B cell (primary cell): ENCODE measurements around the gene ATG4D. TPM values are rescaled to one million over a fixed set of nuclear protein-coding genes. Genes with fewer than 3 reads are reported as not detected.

Experiments used
- ATAC-seq: fragments of 200-7000 bp; cut with Tn5 transposase; one replicate; pipeline ENCODE4 v1.10.0; 2021; ENCODE audit warnings: low read depth, mild to moderate bottlenecking, moderate number of reproducible peaks, moderate library complexity
- CTCF ChIA-PET: fragments of 350-600 bp; sonication (Branson Sonifier 250); formaldehyde crosslinking; loops from one replicate; lab custom pipeline; 2021; ENCODE audit warnings: antibody characterized with exemption, inconsistent platforms; lab: Charles Lee
- POLR2A ChIA-PET: fragments of 350-600 bp; sonication (Branson Sonifier 250); formaldehyde crosslinking; loops from one replicate; lab custom pipeline; 2021; ENCODE audit warnings: antibody characterized with exemption; lab: Charles Lee
- DNase-seq: peaks from one replicate; pipeline ENCODE4 v3.0.0; 2013
- H2AFZ ChIP-seq: 2 replicates; pipeline ENCODE4 v1.6.1; 2012; ENCODE audit warnings: mild to moderate bottlenecking, low read depth, low read length; ENCODE audit not compliant: insufficient read depth, poor library complexity, severe bottlenecking
- H3K27ac ChIP-seq, 2 donors: 1 replicate in 1 of 2; 2 replicates in 1 of 2; pipeline ENCODE4 v1.5.1; 2012 to 2013; ENCODE audit warnings: low read length in 2 of 2, mild to moderate bottlenecking in 2 of 2, moderate library complexity in 1 of 2
- H3K27me3 ChIP-seq, 4 experiments: fragments of 200-600 bp in 1 of 4; sonication (generic) in 1 of 4; replicated peaks in 1 of 4; 1 replicate in 2 of 4; 2 replicates in 2 of 4; pipeline versions ENCODE4 v1.6.1 to v1.7.0; 2013 to 2016; ENCODE audit warnings: low read length in 3 of 4, mild to moderate bottlenecking in 2 of 4, mixed read lengths in 1 of 4, moderate library complexity in 1 of 4; ENCODE audit not compliant: insufficient read depth in 4 of 4, control insufficient read depth in 3 of 4; ENCODE audit errors: control extremely low read depth in 1 of 4
- H3K36me3 ChIP-seq, 2 experiments: replicated peaks in 1 of 2; 1 replicate in 1 of 2; 2 replicates in 1 of 2; pipeline versions ENCODE4 v1.6.1 to v1.7.1; 2013; ENCODE audit warnings: low read length in 1 of 2; ENCODE audit not compliant: insufficient read depth in 2 of 2, control insufficient read depth in 1 of 2; ENCODE audit errors: control extremely low read depth in 1 of 2, extremely low read depth in 1 of 2
- H3K4me1 ChIP-seq, 2 donors: fragments of 200-600 bp in 1 of 2; sonication (generic) in 1 of 2; 1 replicate in 1 of 2; 2 replicates in 1 of 2; pipeline versions ENCODE4 v1.5.1 to v1.6.1; 2013 to 2017; ENCODE audit warnings: low read length in 2 of 2; ENCODE audit not compliant: control insufficient read depth in 2 of 2, insufficient read depth in 2 of 2
- H3K4me2 ChIP-seq: replicated peaks from 2 replicates; pipeline ENCODE3; 2012; ENCODE audit warnings: mild to moderate bottlenecking, low read depth, low read length; ENCODE audit not compliant: poor library complexity, severe bottlenecking
- H3K4me3 ChIP-seq, 5 experiments: fragments of 200-600 bp in 1 of 5; sonication (generic) in 1 of 5; 1 replicate in 3 of 5; 2 replicates in 2 of 5; pipeline versions ENCODE4 v1.5.1 to v1.7.0; 2011 to 2016; ENCODE audit warnings: low read length in 4 of 5, mild to moderate bottlenecking in 4 of 5, low read depth in 2 of 5, control low read depth in 1 of 5, moderate library complexity in 1 of 5; ENCODE audit not compliant: insufficient read depth in 1 of 5; ENCODE audit errors: control extremely low read depth in 1 of 5, extremely low read depth in 1 of 5
- H3K79me2 ChIP-seq: fragments of 200-600 bp; sonication (generic); one replicate; pipeline ENCODE4 v1.6.0; 2016; ENCODE audit warnings: low read length; ENCODE audit not compliant: control insufficient read depth, insufficient read depth
- H3K9ac ChIP-seq: fragments of 200-600 bp; sonication (generic); 2 replicates; pipeline ENCODE4 v1.6.1; 2017; ENCODE audit warnings: mild to moderate bottlenecking, low read length, moderate library complexity
- H3K9me3 ChIP-seq, 3 donors: one replicate each; pipeline versions ENCODE4 v1.6.1 to v1.7.1; 2013; ENCODE audit warnings: low read length in 2 of 3; ENCODE audit not compliant: control insufficient read depth in 2 of 3, insufficient read depth in 1 of 3; ENCODE audit errors: control extremely low read depth in 1 of 3
- H4K20me1 ChIP-seq: 2 replicates; pipeline ENCODE4 v1.6.0; 2012; ENCODE audit warnings: mild to moderate bottlenecking, low read length; ENCODE audit not compliant: insufficient read depth, control insufficient read depth, poor library complexity, severe bottlenecking
- H3K27ac Mint-ChIP-seq: one replicate; pipeline ENCODE4 v1.8.0; 2021; ENCODE audit warnings: mixed read lengths
- H3K27me3 Mint-ChIP-seq: one replicate; pipeline ENCODE4 v1.8.0; 2021; ENCODE audit warnings: mixed read lengths
- H3K4me1 Mint-ChIP-seq: one replicate; pipeline ENCODE4 v1.8.0; 2021; ENCODE audit warnings: mixed read lengths
- H3K4me3 Mint-ChIP-seq: one replicate; pipeline ENCODE4 v1.8.0; 2021; ENCODE audit warnings: mixed read lengths
- H3K9me3 Mint-ChIP-seq: one replicate; pipeline ENCODE4 v1.8.0; 2022; ENCODE audit warnings: mixed read lengths; ENCODE audit not compliant: insufficient read depth
- EZH2 ChIP-seq: IDR thresholded peaks from 2 replicates; pipeline ENCODE4 v1.6.1; 2012; ENCODE audit warnings: borderline replicate concordance, low read depth, mild to moderate bottlenecking, moderate library complexity, low read length; ENCODE audit not compliant: insufficient read depth, poor library complexity, severe bottlenecking
- WGBS: methylation state at CpG from one replicate; pipeline ENCODE4 v1.1.5; 2013; ENCODE audit warnings: missing lambda C conversion rate; ENCODE audit not compliant: insufficient coverage; 5-methylcytosine and 5-hydroxymethylcytosine counted together
- intact Hi-C: fragments of 100-400 bp; cut with micrococcal nuclease; formaldehyde crosslinking; loops from one replicate; pipeline ENCODE4 v1.10.0; 2022
- polyA plus RNA-seq: library from polyadenylated mRNA; depleted of rRNA; stranded (reverse); fragments of >200 nt; gene quantifications from 2 replicates; pipeline ENCODE4 v1.2.3, GENCODE V29; 2012
- total RNA-seq, 2 donors: library from RNA; stranded (reverse); fragments of 120-200 nt in 1 of 2; gene quantifications; 1 replicate in 1 of 2; 2 replicates in 1 of 2; pipeline versions ENCODE4 v1.2.3 to v1.2.4, GENCODE V29; 2013 to 2022
- TF ChIP-seq, protein P1 (sequence below): fragments of 200-600 bp; IDR thresholded peaks from one replicate; pipeline ENCODE4 v1.8.0; 2022; ENCODE audit warnings: antibody characterized with exemption, mild to moderate bottlenecking

Gene ATG4D
- total and polyA plus RNA-seq, 2 donors (not counting 1 experiment from before 2014, with no cell fraction given) = 58.8 to 75.5 TPM

DNA sequence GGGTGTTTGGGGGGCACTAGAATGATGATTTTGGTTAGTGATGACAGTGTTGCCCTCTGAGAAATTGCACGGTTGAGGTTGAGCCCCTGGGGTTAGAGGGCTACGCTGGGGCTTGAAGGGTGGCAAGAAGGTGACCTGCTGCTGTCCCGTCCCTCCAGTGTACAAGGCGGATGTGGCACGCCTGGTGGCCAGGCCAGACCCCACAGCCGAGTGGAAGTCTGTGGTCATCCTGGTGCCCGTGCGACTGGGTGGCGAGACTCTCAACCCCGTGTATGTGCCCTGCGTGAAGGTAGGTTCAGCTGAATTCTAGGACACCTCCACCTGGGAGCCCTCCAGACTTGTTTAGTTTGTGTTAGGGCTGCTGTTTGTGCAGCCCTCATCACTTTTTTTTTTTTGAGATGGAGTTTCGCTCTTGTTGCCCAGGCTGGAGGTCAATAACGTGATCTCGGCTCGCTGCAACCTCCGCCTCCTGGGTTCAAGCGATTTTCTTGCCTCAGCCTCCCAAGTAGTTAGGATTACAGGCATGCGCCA is 5.1 kb downstream of the ATG4D start:
- no peak for ATAC-seq

GRCh38 chr19:10549733-10550132 is 6.0 kb downstream of the ATG4D start:
- WGBS = 100% methylated on average over 2 of the region's 7 CpGs
- TF ChIP-seq, protein P1, sequence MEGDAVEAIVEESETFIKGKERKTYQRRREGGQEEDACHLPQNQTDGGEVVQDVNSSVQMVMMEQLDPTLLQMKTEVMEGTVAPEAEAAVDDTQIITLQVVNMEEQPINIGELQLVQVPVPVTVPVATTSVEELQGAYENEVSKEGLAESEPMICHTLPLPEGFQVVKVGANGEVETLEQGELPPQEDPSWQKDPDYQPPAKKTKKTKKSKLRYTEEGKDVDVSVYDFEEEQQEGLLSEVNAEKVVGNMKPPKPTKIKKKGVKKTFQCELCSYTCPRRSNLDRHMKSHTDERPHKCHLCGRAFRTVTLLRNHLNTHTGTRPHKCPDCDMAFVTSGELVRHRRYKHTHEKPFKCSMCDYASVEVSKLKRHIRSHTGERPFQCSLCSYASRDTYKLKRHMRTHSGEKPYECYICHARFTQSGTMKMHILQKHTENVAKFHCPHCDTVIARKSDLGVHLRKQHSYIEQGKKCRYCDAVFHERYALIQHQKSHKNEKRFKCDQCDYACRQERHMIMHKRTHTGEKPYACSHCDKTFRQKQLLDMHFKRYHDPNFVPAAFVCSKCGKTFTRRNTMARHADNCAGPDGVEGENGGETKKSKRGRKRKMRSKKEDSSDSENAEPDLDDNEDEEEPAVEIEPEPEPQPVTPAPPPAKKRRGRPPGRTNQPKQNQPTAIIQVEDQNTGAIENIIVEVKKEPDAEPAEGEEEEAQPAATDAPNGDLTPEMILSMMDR = no peak
- TF ChIP-seq EZH2 = no peak
- Histone ChIP-seq H3K9me3 (peaks cover 0 to 5% (median 0%) of the 10 kb centered on the region in 3 donors), H3K27ac (no peak overlapping the region), H2AFZ (no peak overlapping the region), H3K4me2 (no peak overlapping the region), H3K27me3 (no peaks in the 10 kb centered on the region), H4K20me1 (peaks cover 15% of the 10 kb centered on the region), H3K4me1 (peaks cover 28 to 36% of the 10 kb centered on the region in 2 donors), H3K9ac (no peak overlapping the region), H3K4me3 (no peak overlapping the region), H3K36me3 (peaks cover 5 to 58% of the 10 kb centered on the region in 2 experiments), H3K79me2 (peaks cover 39% of the 10 kb centered on the region)
- Mint-ChIP-seq H3K27ac (no peak overlapping the region), H3K4me3 (no peak overlapping the region), H3K9me3 (no peaks in the 10 kb centered on the region), H3K27me3 (no peaks in the 10 kb centered on the region), H3K4me1 (peaks cover 29% of the 10 kb centered on the region)
- DNase-seq = no peak
- intact Hi-C loops = no loop called here
- no peak for ATAC-seq
- ChIA-PET CTCF (no interaction called here), POLR2A (no interaction called here)

More for the DNA sequence above, 5.1 kb downstream of the ATG4D start:
- no peak overlapping the region for H3K4me2 ChIP-seq
- no peak overlapping the region for H2AFZ ChIP-seq
- no peak overlapping the region for H3K27ac ChIP-seq
- no peak overlapping the region for H3K4me3 ChIP-seq
- no peak for DNase-seq
- H3K79me2 ChIP-seq = peaks cover 48% of the 10 kb centered on the region
- intact Hi-C loops = no loop called here
- POLR2A ChIA-PET = interaction anchor here (0.6 kb wide), 1 partner anchor 63 kb away, joined by 3 read pairs; no protein-coding TSS in a partner anchor
- TF ChIP-seq, protein P1 = no peak
- no peak for TF ChIP-seq EZH2
- peaks cover 24 to 32% of the 10 kb centered on the region in 2 donors for H3K4me1 ChIP-seq
- CTCF ChIA-PET = interaction anchor here (1.2 kb wide), 1 partner anchor 24 kb away, joined by 3 read pairs; no protein-coding TSS in a partner anchor
- Mint-ChIP-seq H3K27me3 (no peaks in the 10 kb centered on the region), H3K4me1 (peaks cover 25% of the 10 kb centered on the region), H3K27ac (no peak overlapping the region), H3K4me3 (no peak overlapping the region), H3K9me3 (no peaks in the 10 kb centered on the region)
- 96% methylated on average over 15 of the region's 18 CpGs for WGBS
- H3K9me3 ChIP-seq = peaks cover 0 to 5% (median 0%) of the 10 kb centered on the region in 3 donors
- H3K36me3 ChIP-seq = peaks cover 5 to 49% of the 10 kb centered on the region in 2 experiments
- H3K27me3 ChIP-seq = no peaks in the 10 kb centered on the region
- H4K20me1 ChIP-seq = peaks cover 21% of the 10 kb centered on the region
- H3K9ac ChIP-seq = no peak overlapping the region
